GM18520 (cell line): ENCODE data around the gene ARMC12.

ENCODE experiments used
- ATAC-seq: cut with Tn5 transposase; IDR thresholded peaks from one replicate; pipeline ENCODE4 v1.9.1; 2021; ENCODE audit not compliant: unreplicated experiment

Gene ARMC12

GRCh38 chr6:35769211-35769610 is 32.4 kb downstream of the ARMC12 start:
- ATAC-seq = no peak

- no peak for ATAC-seq
These were observed 34.5 kb downstream of the ARMC12 start for GRCh38 chr6:35771343-35771627.

GRCh38 chr6:35774116-35774794 is 37.4 kb downstream of the ARMC12 start:
- ATAC-seq = no peak

GRCh38 chr6:35775031-35775430 is 38.2 kb downstream of the ARMC12 start:
- ATAC-seq = no peak

- no peak for ATAC-seq
These were observed 39.8 kb downstream of the ARMC12 start, which contains the start of gene CLPSL2 for GRCh38 chr6:35776364-35777215. CLPSL2 (plus strand) TSS chr6:35776598; CDS start chr6:35776619, 21 bp downstream.

GRCh38 chr6:35777356-35778102 is 40.7 kb downstream of the ARMC12 start:
- ATAC-seq = no peak

GRCh38 chr6:35778437-35778836 is 41.6 kb downstream of the ARMC12 start:
- ATAC-seq = no peak

GRCh38 chr6:35780719-35781118 is 43.9 kb downstream of the ARMC12 start, which contains the start of gene CLPSL1:
CLPSL1 (plus strand) TSS chr6:35781019; CDS start chr6:35781111, 92 bp downstream.
- ATAC-seq = no peak

- ATAC-seq = no peak
These were observed 44.5 kb downstream of the ARMC12 start for GRCh38 chr6:35781290-35781689.

GRCh38 chr6:35782424-35782823 is 45.6 kb downstream of the ARMC12 start:
- no peak for ATAC-seq

GRCh38 chr6:35784200-35784599 is 47.4 kb downstream of the ARMC12 start:
- no peak for ATAC-seq

- ATAC-seq = no peak
These were observed 49.4 kb downstream of the ARMC12 start for GRCh38 chr6:35786272-35786671.

- no peak for ATAC-seq
These were observed 50.0 kb downstream of the ARMC12 start for GRCh38 chr6:35786810-35787209.

- no peak for ATAC-seq
These were observed 50.7 kb downstream of the ARMC12 start for GRCh38 chr6:35787266-35788218.

- ATAC-seq = no peak
These were observed 51.7 kb downstream of the ARMC12 start for GRCh38 chr6:35788423-35788982.

- no peak for ATAC-seq
These were observed 53.9 kb downstream of the ARMC12 start for GRCh38 chr6:35790683-35791082.

- no peak for ATAC-seq
These were observed 58.0 kb downstream of the ARMC12 start for GRCh38 chr6:35794536-35795452.

GRCh38 chr6:35795453-35796071 is 58.7 kb downstream of the ARMC12 start:
- no peak for ATAC-seq

- no peak for ATAC-seq
These were observed 59.4 kb downstream of the ARMC12 start for GRCh38 chr6:35796236-35796635.
